Neural crest cell (in vitro differentiated cells): ENCODE data around the gene TMED7. TPM values are rescaled to one million over a fixed set of nuclear protein-coding genes. Genes with fewer than 3 reads are reported as not detected.

Source experiments
- DNase-seq: peaks from one replicate; pipeline ENCODE4 v3.0.0; 2021; ENCODE audit warnings: low read depth, mixed read lengths, low spot score
- H3K27ac Mint-ChIP-seq: one replicate; pipeline ENCODE4 v1.8.0; 2021; ENCODE audit warnings: mild to moderate bottlenecking, mixed read lengths; ENCODE audit not compliant: unreplicated experiment
- H3K27me3 Mint-ChIP-seq: 2 replicates; pipeline ENCODE4 v1.8.0; 2021; ENCODE audit warnings: low read depth, mild to moderate bottlenecking, mixed read lengths
- H3K36me3 Mint-ChIP-seq: 2 replicates; pipeline ENCODE4 v1.8.0; 2021; ENCODE audit warnings: low read depth, mild to moderate bottlenecking, mixed read lengths
- H3K4me1 Mint-ChIP-seq: 2 replicates; pipeline ENCODE4 v1.8.0; 2021; ENCODE audit warnings: mixed read lengths
- H3K4me3 Mint-ChIP-seq: one replicate; pipeline ENCODE4 v1.8.0; 2021; ENCODE audit warnings: mild to moderate bottlenecking, mixed read lengths
- H3K9me3 Mint-ChIP-seq: 2 replicates; pipeline ENCODE4 v1.8.0; 2021; ENCODE audit warnings: mixed read lengths
- total RNA-seq: library from RNA; stranded (reverse); gene quantifications from 2 replicates; pipeline ENCODE4 v1.2.1, GENCODE V29; 2021
- TF ChIP-seq, protein P1 (sequence below): fragments of 200-600 bp; sonication (generic); conservative IDR thresholded peaks from 2 replicates; pipeline ENCODE4 v1.5.0; 2021; ENCODE audit warnings: antibody characterized with exemption, mild to moderate bottlenecking

Gene TMED7
- total RNA-seq, 1 donor from 2014 or later = 56.5 TPM

DNA sequence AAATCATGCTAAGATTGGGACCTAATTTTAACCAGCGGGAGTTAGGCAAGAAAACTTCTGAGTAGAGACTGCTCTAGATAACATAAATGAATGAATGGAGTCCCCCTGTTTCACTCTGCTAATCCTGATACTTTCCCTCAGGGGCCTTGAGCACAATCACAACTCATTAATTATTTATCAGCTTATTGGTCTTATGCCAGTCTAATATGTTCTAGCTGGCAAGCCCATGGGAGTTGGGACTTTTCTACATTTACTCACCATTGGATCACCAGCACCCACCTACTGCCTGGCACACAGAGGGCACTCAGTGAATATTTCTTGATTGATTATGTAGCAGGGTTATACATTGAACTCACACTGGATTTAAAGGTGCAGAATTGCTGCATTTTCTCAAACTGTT, 13.5 kb upstream of the TMED7 start:
- H3K4me3 Mint-ChIP-seq = no peak overlapping the region
- peaks cover 10% of the 10 kb centered on the region for H3K4me1 Mint-ChIP-seq
- no peaks in the 10 kb centered on the region for H3K36me3 Mint-ChIP-seq
- DNase-seq = no peak
- H3K27ac Mint-ChIP-seq = no peak overlapping the region
- TF ChIP-seq, protein P1, sequence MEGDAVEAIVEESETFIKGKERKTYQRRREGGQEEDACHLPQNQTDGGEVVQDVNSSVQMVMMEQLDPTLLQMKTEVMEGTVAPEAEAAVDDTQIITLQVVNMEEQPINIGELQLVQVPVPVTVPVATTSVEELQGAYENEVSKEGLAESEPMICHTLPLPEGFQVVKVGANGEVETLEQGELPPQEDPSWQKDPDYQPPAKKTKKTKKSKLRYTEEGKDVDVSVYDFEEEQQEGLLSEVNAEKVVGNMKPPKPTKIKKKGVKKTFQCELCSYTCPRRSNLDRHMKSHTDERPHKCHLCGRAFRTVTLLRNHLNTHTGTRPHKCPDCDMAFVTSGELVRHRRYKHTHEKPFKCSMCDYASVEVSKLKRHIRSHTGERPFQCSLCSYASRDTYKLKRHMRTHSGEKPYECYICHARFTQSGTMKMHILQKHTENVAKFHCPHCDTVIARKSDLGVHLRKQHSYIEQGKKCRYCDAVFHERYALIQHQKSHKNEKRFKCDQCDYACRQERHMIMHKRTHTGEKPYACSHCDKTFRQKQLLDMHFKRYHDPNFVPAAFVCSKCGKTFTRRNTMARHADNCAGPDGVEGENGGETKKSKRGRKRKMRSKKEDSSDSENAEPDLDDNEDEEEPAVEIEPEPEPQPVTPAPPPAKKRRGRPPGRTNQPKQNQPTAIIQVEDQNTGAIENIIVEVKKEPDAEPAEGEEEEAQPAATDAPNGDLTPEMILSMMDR = no peak
- H3K9me3 Mint-ChIP-seq = no peaks in the 10 kb centered on the region
- no peaks in the 10 kb centered on the region for H3K27me3 Mint-ChIP-seq

DNA sequence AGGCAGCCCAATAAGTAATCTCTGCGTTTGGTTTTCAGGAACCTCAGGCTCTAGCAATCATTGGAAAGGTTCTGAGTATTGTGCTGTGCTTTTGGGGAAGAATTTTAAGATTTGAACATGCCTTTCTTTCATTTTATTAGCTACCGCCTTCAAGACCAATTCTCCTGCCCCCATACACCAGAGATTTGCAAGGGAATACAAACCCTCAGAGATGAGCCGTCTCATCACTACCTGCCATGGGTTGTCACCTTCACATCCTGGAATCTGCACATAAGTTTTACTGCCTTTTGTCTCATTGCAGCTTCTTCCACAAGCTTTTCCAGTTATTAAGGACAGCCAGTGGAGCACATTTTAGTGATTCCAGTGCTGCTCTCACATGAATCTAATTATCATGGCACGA, 11.7 kb upstream of the TMED7 start:
- no peaks in the 10 kb centered on the region for H3K36me3 Mint-ChIP-seq
- H3K4me3 Mint-ChIP-seq = no peak overlapping the region
- TF ChIP-seq, protein P1 = no peak
- no peak overlapping the region for H3K27ac Mint-ChIP-seq
- H3K27me3 Mint-ChIP-seq = no peaks in the 10 kb centered on the region
- H3K4me1 Mint-ChIP-seq = peaks cover 12% of the 10 kb centered on the region
- H3K9me3 Mint-ChIP-seq = no peaks in the 10 kb centered on the region
- no peak for DNase-seq

DNA sequence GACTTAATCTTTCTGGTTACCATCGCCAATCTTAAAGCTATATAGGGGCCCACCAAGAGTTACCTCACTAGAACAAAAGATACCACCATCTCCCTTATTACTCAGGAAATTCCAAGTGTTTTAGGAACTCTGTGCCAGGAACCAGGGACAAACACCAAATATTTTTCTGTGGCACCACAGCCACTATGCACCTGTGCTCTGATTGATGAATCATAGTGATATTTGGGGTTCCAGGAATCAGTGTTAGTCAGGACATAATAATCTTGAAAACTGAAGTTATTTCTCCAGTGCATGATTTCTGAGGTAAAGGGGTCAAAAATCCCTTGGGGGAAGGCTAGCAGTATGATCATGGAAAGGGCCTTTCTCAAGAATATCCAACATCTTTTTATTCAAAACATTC, 10.2 kb upstream of the TMED7 start:
- DNase-seq = no peak
- no peaks in the 10 kb centered on the region for H3K36me3 Mint-ChIP-seq
- H3K27ac Mint-ChIP-seq = no peak overlapping the region
- no peaks in the 10 kb centered on the region for H3K9me3 Mint-ChIP-seq
- peaks cover 12% of the 10 kb centered on the region for H3K4me1 Mint-ChIP-seq
- TF ChIP-seq, protein P1 = no peak
- no peaks in the 10 kb centered on the region for H3K27me3 Mint-ChIP-seq
- no peak overlapping the region for H3K4me3 Mint-ChIP-seq

DNA sequence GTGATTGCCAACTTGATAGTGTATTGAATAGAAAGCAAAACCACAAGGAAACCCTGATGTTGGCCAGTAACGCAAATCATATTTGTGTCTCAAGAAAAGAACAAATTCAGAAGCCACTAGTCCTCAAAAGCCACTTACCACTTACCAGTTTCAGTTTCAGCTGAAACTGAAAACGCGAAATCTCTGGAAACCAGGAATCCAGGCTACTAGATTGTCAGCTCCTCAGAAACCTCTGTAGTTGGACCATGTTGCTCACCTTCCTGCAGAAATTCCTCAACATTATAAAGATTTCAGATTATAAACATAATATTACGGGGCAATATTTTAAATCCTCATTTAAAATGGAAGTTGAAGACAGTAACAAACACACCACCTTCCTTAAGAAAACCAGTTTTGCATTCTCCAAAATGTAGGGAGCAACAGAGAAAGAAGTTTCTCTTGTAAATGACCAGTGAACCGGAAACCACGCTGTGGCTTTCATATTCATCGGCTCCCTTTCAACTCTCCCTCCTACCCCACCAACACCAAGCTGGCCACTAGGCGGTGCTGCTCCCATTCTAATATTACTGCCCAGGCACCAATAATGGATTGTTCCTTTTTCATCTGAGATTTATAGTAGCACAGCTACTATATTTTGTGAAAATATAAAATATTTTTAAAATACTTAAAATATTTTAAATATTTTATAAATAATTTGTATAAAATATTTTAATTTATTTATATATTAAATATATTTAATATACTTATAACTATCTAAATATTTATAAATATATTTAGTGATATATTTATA, 8.7 kb upstream of the TMED7 start:
- TF ChIP-seq, protein P1 = peak; percentile 98
- Mint-ChIP-seq H3K4me1 (peaks cover 12% of the 10 kb centered on the region), H3K9me3 (no peaks in the 10 kb centered on the region), H3K36me3 (no peaks in the 10 kb centered on the region), H3K27me3 (no peaks in the 10 kb centered on the region), H3K4me3 (peak overlapping the region; percentile 81), H3K27ac (peak overlapping the region; percentile 45)
- DNase-seq = peak; percentile 95

DNA sequence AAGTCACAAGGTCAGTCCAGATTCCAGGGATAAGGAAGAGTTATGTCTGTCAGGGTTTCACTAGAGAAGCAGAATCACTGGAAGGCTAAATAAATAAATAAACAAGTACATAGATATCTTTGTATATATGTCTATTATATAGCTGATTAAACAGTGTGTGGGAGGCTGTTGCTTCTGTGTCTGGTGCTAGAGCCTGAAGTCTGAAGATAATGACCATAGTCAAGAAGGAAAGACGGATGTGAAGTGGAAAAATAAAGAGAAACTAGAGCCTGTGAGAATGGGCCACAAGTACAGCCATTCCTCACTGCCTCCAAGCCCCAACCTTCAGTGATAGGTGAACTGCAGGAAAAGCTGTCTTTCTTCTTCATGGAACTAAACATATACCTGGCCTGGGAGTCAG, 4.1 kb upstream of the TMED7 start:
- H3K9me3 Mint-ChIP-seq = no peaks in the 10 kb centered on the region
- no peak overlapping the region for H3K27ac Mint-ChIP-seq
- peaks cover 13% of the 10 kb centered on the region for H3K4me1 Mint-ChIP-seq
- no peak overlapping the region for H3K4me3 Mint-ChIP-seq
- no peaks in the 10 kb centered on the region for H3K27me3 Mint-ChIP-seq
- DNase-seq = no peak
- no peaks in the 10 kb centered on the region for H3K36me3 Mint-ChIP-seq
- TF ChIP-seq, protein P1 = no peak
